Stimulated activated CD8-positive, alpha-beta memory T cell treated with anti-CD3 and anti-CD28 coated beads, Interleukin-7, amount 100 ng/mL, for 24 hours (primary cell): ENCODE data around the gene NCOA3.

Source experiments
- DNase-seq: peaks from one replicate; pipeline ENCODE4 v3.0.0-alpha.2; 2020; ENCODE audit warnings: low read depth

Gene NCOA3

GRCh38 chr20:47682028-47682783 lies 180.5 kb downstream of the NCOA3 start:
- no peak for DNase-seq

GRCh38 chr20:47682916-47683315 lies 181.2 kb downstream of the NCOA3 start:
- no peak for DNase-seq

GRCh38 chr20:47684306-47685080 lies 182.8 kb downstream of the NCOA3 start:
- DNase-seq, result no peak

GRCh38 chr20:47686545-47686944 lies 184.9 kb downstream of the NCOA3 start:
- DNase-seq, result no peak

- DNase-seq, result no peak
Observed at GRCh38 chr20:47687095-47687987, 185.7 kb downstream of the NCOA3 start.

GRCh38 chr20:47688385-47689381 lies 187.0 kb downstream of the NCOA3 start:
- DNase-seq, result no peak

GRCh38 chr20:47689731-47690130 lies 188.0 kb downstream of the NCOA3 start:
- no peak for DNase-seq

- DNase-seq, result no peak
Observed at GRCh38 chr20:47691625-47692024, 189.9 kb downstream of the NCOA3 start.

- DNase-seq, result no peak
Observed at GRCh38 chr20:47694021-47694818, 192.5 kb downstream of the NCOA3 start.

GRCh38 chr20:47696856-47697255 lies 195.2 kb downstream of the NCOA3 start:
- no peak for DNase-seq

- DNase-seq, result no peak
Observed at GRCh38 chr20:47698142-47698541, 196.5 kb downstream of the NCOA3 start.

GRCh38 chr20:47699818-47700217 lies 198.1 kb downstream of the NCOA3 start:
- no peak for DNase-seq

- no peak for DNase-seq
Observed at GRCh38 chr20:47700327-47700726, 198.6 kb downstream of the NCOA3 start.

- no peak for DNase-seq
Observed at GRCh38 chr20:47701612-47702011, 199.9 kb downstream of the NCOA3 start.

- no peak for DNase-seq
Observed at GRCh38 chr20:47703748-47704147, 202.1 kb downstream of the NCOA3 start.

- DNase-seq, result no peak
Observed at GRCh38 chr20:47704746-47705496, 203.2 kb downstream of the NCOA3 start.

- DNase-seq, result no peak
Observed at GRCh38 chr20:47705497-47705856, 203.8 kb downstream of the NCOA3 start.

GRCh38 chr20:47706345-47706744 lies 204.7 kb downstream of the NCOA3 start:
- no peak for DNase-seq
